Progenitor cell of endocrine pancreas (in vitro differentiated cells): ENCODE results near the gene CALHM2. TPM values are rescaled to one million over a fixed set of nuclear protein-coding genes. Genes with fewer than 3 reads are reported as not detected.

Experiments used
- DNase-seq: peaks from one replicate; pipeline ENCODE4 v3.0.0; 2021; ENCODE audit warnings: low spot score; ENCODE audit not compliant: unreplicated experiment
- H3K27ac Mint-ChIP-seq: 2 replicates; pipeline ENCODE4 v1.8.0; 2021; ENCODE audit warnings: mild to moderate bottlenecking, moderate library complexity, mixed read lengths
- H3K27me3 Mint-ChIP-seq: 2 replicates; pipeline ENCODE4 v1.8.0; 2021; ENCODE audit warnings: mixed read lengths
- H3K36me3 Mint-ChIP-seq: 2 replicates; pipeline ENCODE4 v1.8.0; 2022; ENCODE audit warnings: mixed read lengths; ENCODE audit not compliant: insufficient read depth
- H3K4me1 Mint-ChIP-seq: 2 replicates; pipeline ENCODE4 v1.8.0; 2021; ENCODE audit warnings: low read depth, mixed read lengths
- H3K4me3 Mint-ChIP-seq: 2 replicates; pipeline ENCODE4 v1.8.0; 2021; ENCODE audit warnings: low read depth, mild to moderate bottlenecking, moderate library complexity, mixed read lengths
- H3K9me3 Mint-ChIP-seq: 2 replicates; pipeline ENCODE4 v1.8.0; 2021; ENCODE audit warnings: low read depth, mixed read lengths
- CTCF ChIP-seq: fragments of 200-600 bp; sonication (generic); IDR thresholded peaks from one replicate; pipeline ENCODE4 v1.5.0; 2021; ENCODE audit warnings: antibody characterized with exemption, mild to moderate bottlenecking; ENCODE audit not compliant: unreplicated experiment
- total RNA-seq: library from RNA; stranded (reverse); gene quantifications from 2 replicates; pipeline ENCODE4 v1.2.1, GENCODE V29; 2021

The CALHM2 gene
- total RNA-seq, 1 donor from 2014 or later = 0.69 TPM

DNA sequence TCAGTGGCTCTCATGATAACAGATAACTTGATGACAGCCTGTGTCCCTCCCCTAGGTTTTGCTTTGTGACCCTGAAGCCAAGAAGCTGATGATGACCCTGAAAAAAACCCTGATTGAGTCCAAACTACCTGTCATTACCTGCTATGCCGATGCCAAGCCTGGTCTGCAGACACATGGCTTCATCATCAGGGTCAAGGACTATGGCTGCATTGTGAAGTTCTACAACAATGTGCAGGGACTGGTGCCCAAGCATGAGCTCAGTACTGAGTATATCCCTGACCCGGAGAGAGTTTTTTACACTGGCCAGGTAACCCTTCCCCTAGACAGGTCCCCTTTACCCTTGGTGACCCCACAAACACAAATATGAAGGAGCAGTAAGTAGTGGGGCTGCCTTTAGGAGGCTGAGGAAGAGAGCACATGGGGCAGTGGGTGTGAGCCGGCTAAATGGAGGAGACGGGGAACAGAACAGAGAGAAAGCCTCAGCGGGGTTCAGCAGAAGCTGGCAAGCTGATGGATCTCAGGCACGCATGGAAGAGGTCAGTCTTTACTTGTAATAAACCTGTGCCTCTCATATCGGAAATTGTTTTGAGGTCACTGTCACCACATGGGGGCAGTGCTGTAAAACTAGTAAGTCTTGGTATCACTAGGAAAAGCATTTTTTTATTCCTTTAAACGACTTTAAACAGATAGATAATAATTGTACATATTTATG lies 35.6 kb downstream of the CALHM2 start:
- no peak overlapping the region for H3K4me3 Mint-ChIP-seq
- H3K4me1 Mint-ChIP-seq = no peaks in the 10 kb centered on the region
- no peak overlapping the region for H3K27ac Mint-ChIP-seq
- peak; percentile 68 for TF ChIP-seq CTCF
- DNase-seq = peak; percentile 25
- no peaks in the 10 kb centered on the region for H3K9me3 Mint-ChIP-seq
- H3K27me3 Mint-ChIP-seq = no peaks in the 10 kb centered on the region
- peaks cover 34% of the 10 kb centered on the region for H3K36me3 Mint-ChIP-seq

GRCh38 chr10:103415581-103415980 lies 36.6 kb downstream of the CALHM2 start:
- no peaks in the 10 kb centered on the region for H3K27me3 Mint-ChIP-seq
- no peak overlapping the region for H3K27ac Mint-ChIP-seq
- DNase-seq = no peak
- H3K36me3 Mint-ChIP-seq = peaks cover 30% of the 10 kb centered on the region
- H3K4me3 Mint-ChIP-seq = no peak overlapping the region
- no peak for TF ChIP-seq CTCF
- H3K4me1 Mint-ChIP-seq = no peaks in the 10 kb centered on the region
- H3K9me3 Mint-ChIP-seq = no peaks in the 10 kb centered on the region

DNA sequence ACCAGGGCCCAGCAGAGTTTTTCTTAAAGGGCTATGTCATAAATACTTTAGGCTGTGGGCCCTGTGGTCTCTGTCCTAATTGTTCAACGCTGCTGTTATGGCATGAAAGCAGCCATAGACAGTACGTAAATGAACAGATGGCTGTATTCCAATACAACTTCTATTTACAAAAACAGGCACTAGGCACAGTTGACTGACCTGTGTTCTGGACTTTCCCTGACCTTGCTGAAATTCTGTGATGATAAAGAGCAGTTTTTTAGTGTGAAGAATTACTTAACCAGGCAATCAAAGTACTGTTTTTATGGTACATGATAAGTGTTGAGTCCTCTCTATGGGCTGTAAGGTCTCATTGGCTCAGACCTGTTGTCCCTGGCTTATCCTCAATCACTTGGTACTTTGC lies 38.6 kb downstream of the CALHM2 start:
- Mint-ChIP-seq H3K27me3 (no peaks in the 10 kb centered on the region), H3K27ac (no peak overlapping the region), H3K9me3 (no peaks in the 10 kb centered on the region), H3K4me3 (no peak overlapping the region), H3K36me3 (peaks cover 34% of the 10 kb centered on the region), H3K4me1 (no peaks in the 10 kb centered on the region)
- DNase-seq = no peak
- no peak for TF ChIP-seq CTCF

DNA sequence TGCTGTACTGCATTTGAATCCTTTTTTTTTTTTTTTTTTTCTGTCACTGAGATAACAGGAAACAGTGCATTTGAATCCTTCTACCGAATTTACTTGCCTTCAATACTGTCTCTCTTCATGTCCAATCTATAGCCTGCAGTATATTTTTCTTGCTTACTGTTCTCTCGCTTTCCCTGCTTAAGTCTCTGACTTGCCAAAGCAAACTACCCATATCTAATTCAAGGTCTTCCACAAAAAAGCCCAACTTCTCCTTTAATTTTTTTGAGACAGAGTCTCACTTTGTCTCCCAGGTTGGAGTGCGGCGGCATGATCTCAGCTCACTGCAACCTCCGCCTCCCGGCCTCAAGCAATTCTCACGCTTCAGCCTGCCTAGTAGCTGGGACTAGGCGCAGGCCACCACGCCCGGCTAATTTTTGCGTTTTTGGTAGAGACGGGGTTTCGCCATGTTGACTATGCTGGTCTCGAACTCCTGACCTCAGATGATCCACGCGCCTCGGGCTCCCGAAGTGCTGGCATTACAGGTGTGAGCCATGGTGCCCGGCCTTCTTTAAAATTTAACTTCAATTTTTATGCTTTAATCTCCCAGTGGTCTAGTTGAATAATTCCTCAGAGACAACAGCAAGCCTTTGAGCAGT lies 54.9 kb downstream of the CALHM2 start:
- Mint-ChIP-seq H3K4me3 (peak overlapping the region; percentile 96), H3K36me3 (peaks cover 14% of the 10 kb centered on the region), H3K9me3 (no peaks in the 10 kb centered on the region), H3K27me3 (no peaks in the 10 kb centered on the region), H3K4me1 (peaks cover 29% of the 10 kb centered on the region), H3K27ac (peak overlapping the region; percentile 98)
- TF ChIP-seq CTCF = no peak
- no peak for DNase-seq

- Mint-ChIP-seq H3K4me1 (peaks cover 29% of the 10 kb centered on the region), H3K9me3 (no peaks in the 10 kb centered on the region), H3K4me3 (peak overlapping the region; percentile 96), H3K36me3 (peaks cover 15% of the 10 kb centered on the region), H3K27ac (peak overlapping the region; percentile 98), H3K27me3 (no peaks in the 10 kb centered on the region)
- DNase-seq = no peak
- no peak for TF ChIP-seq CTCF
These were observed 55.4 kb downstream of the CALHM2 start for GRCh38 chr10:103396789-103397087.

Other genes starting within 250 kb of the CALHM2 start
- not detected in 2 replicates for gene RPEL1, start 206.5 kb downstream of the CALHM2 start, total RNA-seq
- 6.2 TPM in 2 replicates for gene INA, start 175.2 kb downstream of the CALHM2 start, total RNA-seq
- 13.4 and 14.0 TPM in 2 replicates for gene PCGF6, start 101.2 kb downstream of the CALHM2 start, total RNA-seq
- gene TAF5, start 84.4 kb downstream of the CALHM2 start, total RNA-seq = 7.7 and 8.9 TPM in 2 replicates
- gene ATP5MK, start 55.9 kb downstream of the CALHM2 start, total RNA-seq = 251 and 264 TPM in 2 replicates
- gene PDCD11, start 55.7 kb downstream of the CALHM2 start, total RNA-seq = 56.1 and 58.1 TPM in 2 replicates
- gene CALHM1, start 6.5 kb upstream of the CALHM2 start, total RNA-seq = not detected in 2 replicates
- 0.41 and 1.3 TPM in 2 replicates for gene CALHM3, start 26.9 kb upstream of the CALHM2 start, total RNA-seq
- 17.6 and 21.5 TPM in 2 replicates for gene NEURL1, start 41.3 kb upstream of the CALHM2 start, total RNA-seq